Measurements from ENCODE around the gene DNAH2. TPM values are rescaled to one million over a fixed set of nuclear protein-coding genes. Genes with fewer than 3 reads are reported as not detected.

The DNAH2 gene
- total and polyA plus RNA-seq, 2 of the 13 experiments (the other 11 are each of a cell fraction or from before 2014, with no cell fraction given): not detected

DNA sequence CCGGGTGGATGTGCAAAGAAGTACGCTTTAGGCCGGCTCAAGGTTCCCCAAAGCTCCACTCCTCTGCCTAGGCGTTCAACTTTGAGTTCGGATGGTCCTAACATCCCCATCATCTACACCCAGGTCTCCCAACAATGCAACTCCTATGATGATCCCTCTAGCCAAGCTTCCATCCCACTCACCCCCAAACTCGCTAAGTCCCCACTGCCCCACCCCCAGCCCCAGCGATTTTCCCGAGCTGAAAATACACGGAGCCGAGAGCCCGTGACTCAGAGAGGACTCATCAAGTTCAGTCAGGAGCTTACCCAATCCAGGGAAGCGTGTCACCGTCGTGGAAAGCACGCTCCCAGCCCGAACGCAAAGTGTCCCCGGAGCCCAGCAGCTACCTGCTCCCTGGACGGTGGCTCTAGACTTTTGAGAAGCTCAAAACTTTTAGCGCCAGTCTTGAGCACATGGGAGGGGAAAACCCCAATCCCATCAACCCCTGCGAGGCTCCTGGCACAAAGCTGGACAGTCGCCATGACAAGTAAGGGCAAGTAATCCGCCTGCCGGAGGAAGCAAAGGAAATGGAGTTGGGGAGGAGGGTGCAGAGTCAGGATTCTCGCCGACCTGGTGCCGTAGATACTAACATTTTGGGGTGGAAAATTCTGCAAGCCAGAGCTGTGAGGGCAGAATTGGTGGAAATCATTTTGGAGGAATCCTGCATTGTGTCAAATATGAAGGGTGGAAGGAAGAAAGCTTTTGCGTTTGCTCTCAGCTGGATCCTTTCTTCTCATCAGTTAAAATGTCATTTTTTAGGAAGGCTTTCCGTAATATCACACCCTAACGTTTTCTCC lies 30.3 kb upstream of the DNAH2 start, which contains the start of gene TP53 (continued):
- 0 out of 2 replicates have a peak, but pooled peaks have one; percentile 36 for TF ChIP-seq FIP1L1 (IDR thresholded peaks at IDR 0.05; ENCODE audit: borderline replicate concordance, insufficient read depth, low read depth, low read length)
- TF ChIP-seq NR2F2 (IDR thresholded peaks at IDR 0.05; ENCODE audit: borderline replicate concordance, low read depth): peak; percentile 14; the same call in 1 of the 2 replicates
- TF ChIP-seq KDM2A (CRISPR knock-in tag; IDR thresholded peaks at IDR 0.05; ENCODE audit: borderline replicate concordance, low read depth): peak; percentile 55; the same call in 1 of the 2 replicates
- TF ChIP-seq SNAPC2 (CRISPR knock-in tag; IDR thresholded peaks at IDR 0.05): no peak
- TF ChIP-seq, protein P1, sequence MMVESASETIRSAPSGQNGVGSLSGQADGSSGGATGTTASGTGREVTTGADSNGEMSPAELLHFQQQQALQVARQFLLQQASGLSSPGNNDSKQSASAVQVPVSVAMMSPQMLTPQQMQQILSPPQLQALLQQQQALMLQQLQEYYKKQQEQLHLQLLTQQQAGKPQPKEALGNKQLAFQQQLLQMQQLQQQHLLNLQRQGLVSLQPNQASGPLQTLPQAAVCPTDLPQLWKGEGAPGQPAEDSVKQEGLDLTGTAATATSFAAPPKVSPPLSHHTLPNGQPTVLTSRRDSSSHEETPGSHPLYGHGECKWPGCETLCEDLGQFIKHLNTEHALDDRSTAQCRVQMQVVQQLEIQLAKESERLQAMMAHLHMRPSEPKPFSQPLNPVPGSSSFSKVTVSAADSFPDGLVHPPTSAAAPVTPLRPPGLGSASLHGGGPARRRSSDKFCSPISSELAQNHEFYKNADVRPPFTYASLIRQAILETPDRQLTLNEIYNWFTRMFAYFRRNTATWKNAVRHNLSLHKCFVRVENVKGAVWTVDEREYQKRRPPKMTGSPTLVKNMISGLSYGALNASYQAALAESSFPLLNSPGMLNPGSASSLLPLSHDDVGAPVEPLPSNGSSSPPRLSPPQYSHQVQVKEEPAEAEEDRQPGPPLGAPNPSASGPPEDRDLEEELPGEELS (CRISPR knock-in tag; IDR thresholded peaks at IDR 0.05): no peak
- no peak for TF ChIP-seq HNRNPK (IDR thresholded peaks at IDR 0.05; ENCODE audit: low read depth, low read length, poor library complexity, severe bottlenecking)
- TF ChIP-seq ZNF883 (CRISPR knock-in tag; IDR thresholded peaks at IDR 0.05; ENCODE audit: not compliant biosample characterization): no peak
- no peak for TF ChIP-seq SETDB1 (CRISPR knock-in tag; IDR thresholded peaks at IDR 0.05; ENCODE audit: borderline replicate concordance)
- TF ChIP-seq PHF21A (CRISPR knock-in tag; IDR thresholded peaks at IDR 0.05): peak; percentile 42; the same call in 1 of the 2 replicates
- TF ChIP-seq ZNF724P (CRISPR knock-in tag; IDR thresholded peaks at IDR 0.05; ENCODE audit: borderline replicate concordance): no peak
- TF ChIP-seq PCBP1 (IDR thresholded peaks at IDR 0.05; ENCODE audit: borderline replicate concordance, low read depth, low read length): 0 out of 2 replicates have a peak, but pooled peaks have one; percentile 31
- no peak for TF ChIP-seq ZNF501 (CRISPR knock-in tag; IDR thresholded peaks at IDR 0.05)
- TF ChIP-seq, protein P2, sequence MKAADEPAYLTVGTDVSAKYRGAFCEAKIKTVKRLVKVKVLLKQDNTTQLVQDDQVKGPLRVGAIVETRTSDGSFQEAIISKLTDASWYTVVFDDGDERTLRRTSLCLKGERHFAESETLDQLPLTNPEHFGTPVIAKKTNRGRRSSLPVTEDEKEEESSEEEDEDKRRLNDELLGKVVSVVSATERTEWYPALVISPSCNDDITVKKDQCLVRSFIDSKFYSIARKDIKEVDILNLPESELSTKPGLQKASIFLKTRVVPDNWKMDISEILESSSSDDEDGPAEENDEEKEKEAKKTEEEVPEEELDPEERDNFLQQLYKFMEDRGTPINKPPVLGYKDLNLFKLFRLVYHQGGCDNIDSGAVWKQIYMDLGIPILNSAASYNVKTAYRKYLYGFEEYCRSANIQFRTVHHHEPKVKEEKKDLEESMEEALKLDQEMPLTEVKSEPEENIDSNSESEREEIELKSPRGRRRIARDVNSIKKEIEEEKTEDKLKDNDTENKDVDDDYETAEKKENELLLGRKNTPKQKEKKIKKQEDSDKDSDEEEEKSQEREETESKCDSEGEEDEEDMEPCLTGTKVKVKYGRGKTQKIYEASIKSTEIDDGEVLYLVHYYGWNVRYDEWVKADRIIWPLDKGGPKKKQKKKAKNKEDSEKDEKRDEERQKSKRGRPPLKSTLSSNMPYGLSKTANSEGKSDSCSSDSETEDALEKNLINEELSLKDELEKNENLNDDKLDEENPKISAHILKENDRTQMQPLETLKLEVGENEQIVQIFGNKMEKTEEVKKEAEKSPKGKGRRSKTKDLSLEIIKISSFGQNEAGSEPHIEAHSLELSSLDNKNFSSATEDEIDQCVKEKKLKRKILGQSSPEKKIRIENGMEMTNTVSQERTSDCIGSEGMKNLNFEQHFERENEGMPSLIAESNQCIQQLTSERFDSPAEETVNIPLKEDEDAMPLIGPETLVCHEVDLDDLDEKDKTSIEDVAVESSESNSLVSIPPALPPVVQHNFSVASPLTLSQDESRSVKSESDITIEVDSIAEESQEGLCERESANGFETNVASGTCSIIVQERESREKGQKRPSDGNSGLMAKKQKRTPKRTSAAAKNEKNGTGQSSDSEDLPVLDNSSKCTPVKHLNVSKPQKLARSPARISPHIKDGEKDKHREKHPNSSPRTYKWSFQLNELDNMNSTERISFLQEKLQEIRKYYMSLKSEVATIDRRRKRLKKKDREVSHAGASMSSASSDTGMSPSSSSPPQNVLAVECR (CRISPR knock-in tag; IDR thresholded peaks at IDR 0.05; ENCODE audit: borderline replicate concordance): peak; percentile 57; the same call in 1 of the 2 replicates
- TF ChIP-seq NRL (CRISPR knock-in tag; IDR thresholded peaks at IDR 0.05; ENCODE audit: borderline replicate concordance): no peak
- peak; percentile 59; the same call in 1 of the 2 replicates for TF ChIP-seq CREM (IDR thresholded peaks at IDR 0.05)
- no peak for TF ChIP-seq CREM (CRISPR knock-in tag; IDR thresholded peaks at IDR 0.05)
- TF ChIP-seq, protein P3, sequence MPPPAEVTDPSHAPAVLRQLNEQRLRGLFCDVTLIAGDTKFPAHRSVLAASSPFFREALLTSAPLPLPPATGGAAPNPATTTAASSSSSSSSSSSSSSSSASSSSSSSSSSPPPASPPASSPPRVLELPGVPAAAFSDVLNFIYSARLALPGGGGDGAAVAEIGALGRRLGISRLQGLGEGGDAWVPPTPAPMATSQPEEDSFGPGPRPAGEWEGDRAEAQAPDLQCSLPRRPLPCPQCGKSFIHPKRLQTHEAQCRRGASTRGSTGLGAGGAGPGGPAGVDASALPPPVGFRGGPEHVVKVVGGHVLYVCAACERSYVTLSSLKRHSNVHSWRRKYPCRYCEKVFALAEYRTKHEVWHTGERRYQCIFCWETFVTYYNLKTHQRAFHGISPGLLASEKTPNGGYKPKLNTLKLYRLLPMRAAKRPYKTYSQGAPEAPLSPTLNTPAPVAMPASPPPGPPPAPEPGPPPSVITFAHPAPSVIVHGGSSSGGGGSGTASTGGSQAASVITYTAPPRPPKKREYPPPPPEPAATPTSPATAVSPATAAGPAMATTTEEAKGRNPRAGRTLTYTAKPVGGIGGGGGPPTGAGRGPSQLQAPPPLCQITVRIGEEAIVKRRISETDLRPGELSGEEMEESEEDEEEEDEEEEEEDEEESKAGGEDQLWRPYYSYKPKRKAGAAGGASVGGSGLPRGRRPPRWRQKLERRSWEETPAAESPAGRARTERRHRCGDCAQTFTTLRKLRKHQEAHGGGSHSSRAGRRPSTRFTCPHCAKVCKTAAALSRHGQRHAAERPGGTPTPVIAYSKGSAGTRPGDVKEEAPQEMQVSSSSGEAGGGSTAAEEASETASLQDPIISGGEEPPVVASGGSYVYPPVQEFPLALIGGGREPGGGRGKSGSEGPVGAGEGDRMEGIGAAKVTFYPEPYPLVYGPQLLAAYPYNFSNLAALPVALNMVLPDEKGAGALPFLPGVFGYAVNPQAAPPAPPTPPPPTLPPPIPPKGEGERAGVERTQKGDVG (CRISPR knock-in tag; IDR thresholded peaks at IDR 0.05; ENCODE audit: borderline replicate concordance): no peak
- no peak; the same call in 1 of the 2 replicates for TF ChIP-seq ZNF775 (CRISPR knock-in tag; IDR thresholded peaks at IDR 0.05; ENCODE audit: borderline replicate concordance)
